Tibial artery (tissue), 4 donors: Measurements from ENCODE around the gene PTPRG.

ENCODE experiments used
- DNase-seq, 2 donors: peaks; one replicate each; pipeline ENCODE4 v3.0.0-alpha.2; 2019
- H3K27ac ChIP-seq, 2 donors: fragments of 200-600 bp; sonication (generic) in 1 of 2; 1 replicate in 1 of 2; 2 replicates in 1 of 2; pipeline ENCODE4 v1.5.1; 2018 to 2019; ENCODE audit warnings: mild to moderate bottlenecking in 1 of 2
- H3K27me3 ChIP-seq, 2 donors: fragments of 200-600 bp; sonication (generic) in 1 of 2; one replicate each; pipeline versions ENCODE4 v1.5.1 to v1.6.0; 2016 to 2019
- H3K36me3 ChIP-seq, 3 donors: fragments of 200-600 bp; sonication (generic) in 2 of 3; one replicate each; pipeline ENCODE4 v1.5.1; 2016 to 2019; ENCODE audit warnings: mild to moderate bottlenecking in 2 of 3
- H3K4me1 ChIP-seq, 4 donors: fragments of 200-600 bp; sonication (generic) in 2 of 4; 1 replicate in 3 of 4; 2 replicates in 1 of 4; pipeline ENCODE4 v1.5.1; 2016 to 2019
- H3K4me3 ChIP-seq, 2 donors: fragments of 200-600 bp; sonication (generic) in 1 of 2; 1 replicate in 1 of 2; 2 replicates in 1 of 2; pipeline ENCODE4 v1.5.1; 2018 to 2019; ENCODE audit warnings: mild to moderate bottlenecking in 2 of 2
- H3K9me3 ChIP-seq, 3 donors: fragments of 200-600 bp; sonication (generic) in 1 of 3; one replicate each; pipeline ENCODE4 v1.5.1; 2016 to 2019
- CTCF ChIP-seq, 2 experiments: fragments of 200-600 bp in 1 of 2; fragments of 450-650 bp in 1 of 2; IDR thresholded peaks; one replicate each; pipeline ENCODE4 v1.5.1; 2017 to 2019; ENCODE audit warnings: antibody characterized with exemption in 2 of 2, mild to moderate bottlenecking in 1 of 2, moderate library complexity in 1 of 2
- intact Hi-C: fragments of 100-400 bp; cut with DNase I; formaldehyde crosslinking; loops from one replicate; pipeline ENCODE4 v1.15.0; 2023; ENCODE audit warnings: low total_unique reads

Gene PTPRG

DNA sequence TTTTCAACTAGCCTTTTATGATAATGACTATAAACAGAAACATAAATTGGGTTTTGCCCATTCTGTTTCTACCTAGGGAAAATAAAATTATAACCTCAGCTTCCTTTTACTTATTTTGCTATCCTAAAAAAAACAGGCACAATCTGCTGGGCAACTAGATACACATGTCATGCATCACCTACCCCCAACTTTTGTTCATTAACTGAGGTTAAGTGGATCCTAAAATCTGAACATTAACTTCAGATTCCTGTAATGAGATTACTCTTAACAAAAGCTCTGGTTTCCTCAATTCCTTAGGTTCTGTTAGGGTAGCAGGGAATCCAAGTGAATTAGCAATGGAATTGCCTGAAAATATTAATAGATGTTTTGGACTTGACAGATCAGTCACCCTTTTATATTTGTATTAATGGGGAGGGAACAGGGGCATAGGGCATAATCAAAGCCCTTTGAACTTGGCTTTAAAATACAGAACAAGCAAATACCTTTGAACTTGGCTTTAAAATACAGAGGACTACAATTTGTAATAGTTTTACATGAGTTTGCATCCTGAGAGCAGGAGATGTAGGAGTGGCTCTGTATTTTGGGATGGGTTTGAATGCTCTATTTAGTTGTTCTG, 705.4 kb downstream of the PTPRG start:
- H3K27ac ChIP-seq = no peak overlapping the region
- no peaks in the 10 kb centered on the region for H3K4me1 ChIP-seq
- no peak for DNase-seq
- intact Hi-C loops = no loop called here
- H3K4me3 ChIP-seq = no peak overlapping the region
- peaks cover 62 to 74% (median 65%) of the 10 kb centered on the region in 3 donors for H3K36me3 ChIP-seq
- TF ChIP-seq CTCF (IDR thresholded peaks at IDR 0.05) = no peak
- H3K9me3 ChIP-seq = no peaks in the 10 kb centered on the region
- H3K27me3 ChIP-seq = no peaks in the 10 kb centered on the region

DNA sequence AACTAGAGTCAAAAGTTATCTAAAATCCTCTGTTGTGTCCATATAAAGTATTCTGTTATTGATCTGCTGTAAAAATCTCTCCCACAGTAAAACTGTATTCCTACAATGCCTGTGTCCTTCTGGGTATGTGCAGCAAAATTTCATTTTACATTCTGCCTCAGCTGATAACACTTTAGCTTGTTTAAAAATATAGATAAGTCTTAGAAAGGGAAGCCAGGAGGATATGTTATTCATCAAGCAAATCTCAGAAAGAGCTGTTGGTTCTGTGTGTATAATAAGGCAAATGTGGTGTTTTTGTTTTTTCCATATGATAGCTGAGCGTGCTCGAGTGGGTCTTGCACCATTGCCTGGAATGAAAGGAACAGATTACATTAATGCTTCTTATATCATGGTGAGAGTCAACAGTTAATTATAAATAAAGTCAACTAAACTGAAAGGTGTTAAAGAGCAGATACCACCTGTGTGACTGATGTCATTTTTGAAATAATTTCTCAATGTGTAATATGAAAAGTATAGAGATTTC, 715.3 kb downstream of the PTPRG start:
- DNase-seq = no peak
- TF ChIP-seq CTCF (IDR thresholded peaks at IDR 0.05) = no peak
- Histone ChIP-seq H3K27me3 (no peaks in the 10 kb centered on the region), H3K27ac (no peak overlapping the region), H3K9me3 (no peaks in the 10 kb centered on the region), H3K4me3 (no peak overlapping the region), H3K4me1 (no peaks in the 10 kb centered on the region), H3K36me3 (peaks cover 50 to 66% (median 64%) of the 10 kb centered on the region in 3 donors)
- intact Hi-C loops = no loop called here

DNA sequence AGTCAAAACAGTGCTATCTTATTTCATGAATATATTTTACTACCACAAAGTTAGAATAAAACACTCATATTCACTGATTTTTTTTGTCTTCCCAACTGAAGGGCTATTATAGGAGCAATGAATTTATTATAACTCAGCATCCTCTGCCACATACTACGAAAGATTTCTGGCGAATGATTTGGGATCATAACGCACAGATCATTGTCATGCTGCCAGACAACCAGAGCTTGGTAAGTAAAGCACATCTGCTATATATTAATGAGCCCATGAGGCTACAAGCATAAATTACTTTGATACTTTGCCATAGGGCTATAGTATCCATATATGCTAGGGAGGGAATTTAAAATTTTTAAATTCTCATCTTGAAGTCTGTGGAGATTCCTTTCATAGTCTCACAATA, 716.1 kb downstream of the PTPRG start:
- Histone ChIP-seq H3K27ac (no peak overlapping the region), H3K36me3 (peaks cover 52 to 59% (median 58%) of the 10 kb centered on the region in 3 donors), H3K9me3 (no peaks in the 10 kb centered on the region), H3K27me3 (no peaks in the 10 kb centered on the region), H3K4me1 (no peaks in the 10 kb centered on the region), H3K4me3 (no peak overlapping the region)
- DNase-seq = no peak
- intact Hi-C loops = no loop called here
- no peak for TF ChIP-seq CTCF (IDR thresholded peaks at IDR 0.05)

DNA sequence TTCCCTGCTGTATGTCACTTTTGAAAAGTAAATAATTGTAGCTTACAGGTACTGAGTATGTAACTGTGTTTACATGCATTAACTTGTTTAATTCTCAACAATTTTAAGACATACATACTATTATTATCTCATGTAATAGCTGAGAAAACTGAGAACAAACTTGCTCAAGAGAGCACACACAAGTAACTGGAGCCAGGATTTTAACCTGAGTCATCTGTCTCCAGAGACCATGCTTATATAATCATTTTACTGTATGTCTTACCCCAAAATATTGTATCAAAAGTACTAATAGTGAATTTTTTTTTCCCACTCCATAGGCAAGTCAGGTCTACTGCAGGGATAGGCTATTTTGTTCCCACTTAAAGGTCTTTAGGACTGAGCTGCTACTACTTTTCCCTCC, 716.6 kb downstream of the PTPRG start:
- H3K36me3 ChIP-seq = peaks cover 52 to 57% (median 53%) of the 10 kb centered on the region in 3 donors
- no peak for DNase-seq
- H3K27me3 ChIP-seq = no peaks in the 10 kb centered on the region
- no peaks in the 10 kb centered on the region for H3K9me3 ChIP-seq
- H3K4me1 ChIP-seq = no peaks in the 10 kb centered on the region
- no peak overlapping the region for H3K27ac ChIP-seq
- H3K4me3 ChIP-seq = no peak overlapping the region
- intact Hi-C loops = no loop called here
- TF ChIP-seq CTCF (IDR thresholded peaks at IDR 0.05) = no peak

DNA sequence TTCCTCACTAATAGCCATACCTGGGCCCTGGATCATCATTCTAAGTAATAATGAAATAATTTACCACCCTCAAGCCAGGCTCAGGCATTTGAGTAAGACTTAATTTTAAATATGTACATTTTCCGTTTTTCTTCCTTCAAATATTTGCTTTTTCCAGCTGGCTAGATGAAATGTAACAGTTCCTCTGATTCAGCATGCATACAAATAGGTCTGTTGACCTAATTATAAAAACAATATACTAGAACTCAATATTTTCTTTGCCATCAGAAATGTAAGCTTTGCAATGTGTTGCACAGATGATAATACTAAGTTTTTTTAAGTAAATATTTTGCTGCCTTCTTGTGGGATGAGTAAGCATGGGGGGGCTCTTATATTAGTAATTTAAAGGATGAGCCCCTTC, 720.4 kb downstream of the PTPRG start:
- no peak for DNase-seq
- no peak overlapping the region for H3K4me3 ChIP-seq
- no peak for TF ChIP-seq CTCF (IDR thresholded peaks at IDR 0.05)
- H3K27me3 ChIP-seq = no peaks in the 10 kb centered on the region
- no peak overlapping the region for H3K27ac ChIP-seq
- no peaks in the 10 kb centered on the region for H3K4me1 ChIP-seq
- no peaks in the 10 kb centered on the region for H3K9me3 ChIP-seq
- peaks cover 33 to 50% (median 34%) of the 10 kb centered on the region in 3 donors for H3K36me3 ChIP-seq
- intact Hi-C loops = no loop called here
